Activated naive CD8-positive, alpha-beta T cell treated with anti-CD3 and anti-CD28 coated beads, Interleukin-2, amount 50 U/mL, for 16 hours (primary cell): Measurements from ENCODE around the gene PPP1R12B.

Experiments
- DNase-seq: peaks from one replicate; pipeline ENCODE4 v3.0.0-alpha.2; 2020; ENCODE audit warnings: low read depth, low spot score

The PPP1R12B gene

GRCh38 chr1:202348509-202349205 lies at the start of gene PPP1R12B:
TSS of gene PPP1R12B (plus strand) at chr1:202348699. CDS start at chr1:202348852, 153 bp downstream.
- DNase-seq: peak; percentile 89

GRCh38 chr1:202302166-202302565 lies 46.3 kb upstream of the PPP1R12B start:
- DNase-seq: no peak

DNA sequence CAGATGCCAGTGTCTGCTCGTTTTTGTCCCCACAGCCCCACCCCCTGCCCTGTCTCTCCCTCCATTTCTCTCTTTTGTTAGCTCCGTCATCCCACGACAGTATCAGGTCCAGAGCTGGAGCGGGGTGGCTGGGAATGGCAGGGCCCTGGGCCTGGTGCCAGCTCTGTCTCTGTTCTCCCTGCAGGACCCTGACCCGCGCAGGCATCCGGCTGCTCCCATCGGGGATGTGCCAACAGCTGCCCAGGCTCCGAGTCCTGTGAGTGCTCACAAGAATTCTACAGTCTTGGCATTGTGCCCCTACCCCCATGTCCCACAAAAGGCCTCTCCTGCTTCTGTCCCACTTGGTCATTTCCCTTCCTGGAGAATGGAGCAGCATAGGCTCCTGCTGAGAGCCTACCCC lies 44.1 kb upstream of the PPP1R12B start:
- DNase-seq: no peak

DNA sequence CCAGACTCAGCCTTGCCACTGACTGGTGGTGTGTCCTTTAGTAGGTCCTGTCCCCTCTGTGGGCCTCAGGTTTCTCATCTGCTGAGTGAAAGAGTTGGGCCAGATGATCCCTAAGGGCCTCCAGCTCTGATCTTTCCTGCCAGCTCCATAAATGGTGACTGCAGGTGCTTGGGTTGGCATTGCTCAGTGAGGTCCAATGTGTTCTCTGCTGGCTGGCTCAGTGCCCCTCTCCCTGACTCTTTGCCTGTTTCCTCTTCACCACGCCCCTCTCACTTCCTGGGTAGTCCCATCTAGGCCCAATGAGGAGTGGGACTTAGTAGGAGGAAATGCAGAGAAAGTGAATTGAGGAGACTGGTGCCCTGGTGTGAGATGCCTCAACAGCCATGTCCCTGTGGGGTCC lies 43.3 kb upstream of the PPP1R12B start:
- no peak for DNase-seq

- DNase-seq: no peak
Observed at GRCh38 chr1:202306535-202307345, 41.8 kb upstream of the PPP1R12B start.

- DNase-seq: no peak
Observed at GRCh38 chr1:202310071-202310725, 38.3 kb upstream of the PPP1R12B start.

DNA sequence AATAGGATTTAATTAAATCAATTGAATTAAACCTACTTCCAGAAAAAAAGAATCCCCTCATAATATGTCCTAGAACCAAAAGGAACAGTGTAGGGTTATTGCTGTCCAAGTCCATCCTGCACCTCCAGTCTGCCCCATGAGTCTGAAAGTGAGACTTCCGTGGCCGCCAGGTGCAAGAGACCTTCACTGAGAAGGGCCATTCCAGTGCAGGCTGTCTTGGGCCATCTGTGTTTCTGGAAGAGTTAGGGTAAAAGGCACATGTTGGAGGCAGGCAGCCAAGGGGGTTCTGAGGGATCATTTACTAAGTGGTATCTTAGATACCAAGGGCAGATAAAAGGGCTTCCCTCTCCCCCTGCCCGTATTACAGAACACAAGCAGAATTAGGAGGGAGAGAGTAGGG lies 37.8 kb upstream of the PPP1R12B start:
- no peak for DNase-seq

DNA sequence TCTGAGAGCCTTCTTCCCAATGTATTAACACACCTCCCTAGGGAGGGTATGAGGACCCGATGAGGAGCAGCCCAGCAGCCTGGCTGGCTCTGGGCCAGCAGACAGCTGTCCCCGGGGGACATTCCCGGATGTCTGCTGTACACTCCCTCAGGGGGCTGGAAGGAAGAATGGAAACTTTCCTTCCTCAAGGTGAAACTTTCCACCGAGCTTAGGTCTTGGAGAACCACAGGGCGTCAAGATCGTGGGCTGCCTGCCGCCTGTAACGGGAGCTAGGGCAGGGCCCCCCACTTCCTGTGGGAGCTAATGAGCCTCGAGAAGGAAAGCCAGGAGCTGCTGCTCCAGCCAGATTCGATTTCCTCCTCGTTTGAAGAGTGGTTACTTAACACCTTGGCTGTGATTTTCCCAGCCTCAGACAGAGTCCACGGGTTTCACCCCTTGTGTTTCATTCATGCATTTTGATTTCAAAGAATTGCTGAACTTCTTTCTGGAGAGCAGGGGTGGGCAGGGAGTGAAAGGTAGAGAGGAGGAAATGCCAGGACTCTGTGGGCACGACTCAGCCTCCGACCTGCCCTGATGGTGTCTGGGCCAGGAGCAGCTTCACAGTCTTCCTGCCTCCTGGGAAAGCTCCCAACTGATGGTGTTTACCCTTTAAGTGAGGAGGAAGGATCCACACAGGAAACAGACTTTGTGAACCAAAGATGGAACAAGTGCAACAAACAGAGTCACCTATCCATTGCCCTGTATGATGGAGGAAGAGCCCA lies 36.4 kb upstream of the PPP1R12B start:
- DNase-seq: no peak

DNA sequence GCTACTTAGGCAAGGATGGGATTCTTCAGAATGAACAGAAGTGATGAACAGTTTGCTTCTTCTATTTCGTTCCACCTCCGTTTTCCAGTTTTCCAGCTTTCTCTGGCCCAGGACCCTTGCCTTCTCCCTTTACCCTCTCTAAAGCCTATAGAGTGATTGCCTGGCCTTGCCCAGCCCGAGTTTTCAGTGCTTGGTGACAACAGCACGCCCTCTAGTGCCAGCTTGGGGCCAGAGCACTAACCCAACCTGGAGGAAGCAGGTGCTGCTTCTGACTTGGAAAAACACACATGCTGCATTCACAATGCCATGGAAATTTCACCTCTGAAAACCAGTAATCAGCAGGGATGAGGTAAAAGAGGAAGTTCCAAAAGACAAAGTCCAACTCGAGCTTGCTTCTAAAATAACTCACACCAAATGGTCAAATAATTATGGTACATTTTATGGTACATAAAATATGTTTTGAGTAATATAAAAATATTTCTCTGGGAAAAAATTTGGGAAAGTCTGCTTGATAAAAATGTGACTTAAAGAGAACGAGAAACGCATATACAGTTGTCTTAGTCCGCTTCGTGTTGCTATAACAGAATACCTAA lies 32.8 kb upstream of the PPP1R12B start:
- peak; percentile 45 for DNase-seq

DNA sequence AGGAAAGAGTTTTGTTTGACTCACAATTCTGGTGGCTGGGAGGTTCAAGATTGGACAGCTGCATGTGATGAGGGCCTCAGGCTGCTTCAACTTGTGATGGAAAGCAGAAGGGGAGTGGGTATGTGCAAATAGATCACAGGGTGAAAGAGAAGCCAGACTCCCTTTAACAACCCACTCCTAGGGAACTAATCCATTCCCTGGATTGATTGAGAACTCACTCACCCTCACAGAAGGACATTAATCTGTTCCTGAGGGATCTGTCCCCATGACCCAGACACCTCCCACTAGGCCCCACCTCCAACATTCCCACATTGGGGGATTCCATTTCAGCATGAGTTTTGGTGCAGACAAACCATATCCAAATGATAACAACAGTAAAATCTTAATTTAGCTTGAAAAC lies 32.3 kb upstream of the PPP1R12B start:
- DNase-seq: no peak

DNA sequence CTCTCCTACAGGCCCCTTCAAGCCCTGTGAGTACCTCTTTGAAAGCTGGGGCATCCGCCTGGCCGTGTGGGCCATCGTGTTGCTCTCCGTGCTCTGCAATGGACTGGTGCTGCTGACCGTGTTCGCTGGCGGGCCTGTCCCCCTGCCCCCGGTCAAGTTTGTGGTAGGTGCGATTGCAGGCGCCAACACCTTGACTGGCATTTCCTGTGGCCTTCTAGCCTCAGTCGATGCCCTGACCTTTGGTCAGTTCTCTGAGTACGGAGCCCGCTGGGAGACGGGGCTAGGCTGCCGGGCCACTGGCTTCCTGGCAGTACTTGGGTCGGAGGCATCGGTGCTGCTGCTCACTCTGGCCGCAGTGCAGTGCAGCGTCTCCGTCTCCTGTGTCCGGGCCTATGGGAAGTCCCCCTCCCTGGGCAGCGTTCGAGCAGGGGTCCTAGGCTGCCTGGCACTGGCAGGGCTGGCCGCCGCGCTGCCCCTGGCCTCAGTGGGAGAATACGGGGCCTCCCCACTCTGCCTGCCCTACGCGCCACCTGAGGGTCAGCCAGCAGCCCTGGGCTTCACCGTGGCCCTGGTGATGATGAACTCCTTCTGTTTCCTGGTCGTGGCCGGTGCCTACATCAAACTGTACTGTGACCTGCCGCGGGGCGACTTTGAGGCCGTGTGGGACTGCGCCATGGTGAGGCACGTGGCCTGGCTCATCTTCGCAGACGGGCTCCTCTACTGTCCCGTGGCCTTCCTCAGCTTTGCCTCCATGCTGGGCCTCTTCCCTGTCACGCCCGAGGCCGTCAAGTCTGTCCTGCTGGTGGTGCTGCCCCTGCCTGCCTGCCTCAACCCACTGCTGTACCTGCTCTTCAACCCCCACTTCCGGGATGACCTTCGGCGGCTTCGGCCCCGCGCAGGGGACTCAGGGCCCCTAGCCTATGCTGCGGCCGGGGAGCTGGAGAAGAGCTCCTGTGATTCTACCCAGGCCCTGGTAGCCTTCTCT lies 30.3 kb upstream of the PPP1R12B start:
- DNase-seq: no peak

DNA sequence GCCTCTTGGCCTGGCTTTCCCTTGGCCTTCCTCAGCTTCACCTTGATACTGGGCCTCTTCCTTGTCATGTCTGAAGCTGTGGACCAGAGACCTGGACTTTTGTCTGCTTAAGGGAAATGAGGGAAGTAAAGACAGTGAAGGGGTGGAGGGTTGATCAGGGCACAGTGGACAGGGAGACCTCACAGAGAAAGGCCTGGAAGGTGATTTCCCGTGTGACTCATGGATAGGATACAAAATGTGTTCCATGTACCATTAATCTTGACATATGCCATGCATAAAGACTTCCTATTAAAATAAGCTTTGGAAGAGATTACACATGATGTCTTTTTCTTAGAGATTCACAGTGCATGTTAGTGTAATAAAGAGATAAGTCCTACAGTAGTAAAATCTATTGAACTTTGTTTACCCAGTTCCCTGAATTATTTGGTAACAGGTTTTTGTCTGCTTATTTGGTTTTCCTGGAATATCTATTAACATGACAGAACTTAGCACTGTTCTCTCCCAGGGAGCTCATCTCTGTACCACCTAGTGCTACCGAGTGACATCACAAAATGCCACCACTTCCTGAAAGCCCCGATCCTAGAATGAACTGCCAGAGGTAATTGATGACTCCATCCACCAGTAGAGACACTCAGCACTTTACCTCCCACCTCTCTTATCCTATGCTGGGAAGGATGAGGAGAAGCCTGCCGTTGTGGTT lies 29.0 kb upstream of the PPP1R12B start:
- no peak for DNase-seq

GRCh38 chr1:202320081-202320405 lies 28.5 kb upstream of the PPP1R12B start:
- no peak for DNase-seq

DNA sequence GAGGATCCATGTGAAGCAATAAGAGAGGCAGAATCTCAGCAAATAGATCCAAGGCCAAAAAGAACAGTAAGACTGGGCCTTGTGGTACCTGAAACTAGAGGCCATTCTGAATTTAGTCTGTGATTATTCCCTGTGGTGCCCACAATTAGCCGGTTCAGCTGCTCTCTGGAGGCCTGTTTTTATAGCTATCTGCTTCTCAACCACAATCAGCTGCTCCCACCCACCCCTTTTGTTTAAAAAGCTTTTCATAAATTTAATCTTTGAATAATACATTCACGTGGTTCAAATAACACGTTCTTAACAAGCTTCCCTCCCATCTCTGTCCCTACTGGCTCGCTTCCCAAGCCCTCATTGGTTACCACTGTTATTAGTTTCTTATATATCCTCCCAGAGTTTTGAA lies 24.8 kb upstream of the PPP1R12B start:
- DNase-seq: no peak

- no peak for DNase-seq
Observed at GRCh38 chr1:202324646-202325045, 23.9 kb upstream of the PPP1R12B start.

DNA sequence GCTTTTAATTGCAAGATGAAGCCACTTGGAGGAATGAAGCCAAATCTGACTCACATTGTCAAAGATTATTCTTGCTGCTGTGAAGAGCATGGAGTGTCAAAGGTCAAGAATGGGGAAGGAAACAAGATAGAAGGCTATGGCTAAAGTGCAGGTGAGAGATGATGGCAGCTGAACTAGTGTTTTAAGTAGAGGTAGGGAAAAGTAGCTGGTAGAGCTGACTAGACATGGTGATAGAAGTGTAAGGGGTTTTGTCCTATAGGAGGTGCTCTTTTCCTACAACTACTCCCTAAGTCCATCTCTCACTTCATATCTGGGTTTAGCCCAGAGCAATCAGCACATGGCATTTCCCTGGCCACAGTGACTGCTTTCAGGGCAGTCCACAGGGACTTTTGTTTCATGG lies 18.6 kb upstream of the PPP1R12B start:
- no peak for DNase-seq

DNA sequence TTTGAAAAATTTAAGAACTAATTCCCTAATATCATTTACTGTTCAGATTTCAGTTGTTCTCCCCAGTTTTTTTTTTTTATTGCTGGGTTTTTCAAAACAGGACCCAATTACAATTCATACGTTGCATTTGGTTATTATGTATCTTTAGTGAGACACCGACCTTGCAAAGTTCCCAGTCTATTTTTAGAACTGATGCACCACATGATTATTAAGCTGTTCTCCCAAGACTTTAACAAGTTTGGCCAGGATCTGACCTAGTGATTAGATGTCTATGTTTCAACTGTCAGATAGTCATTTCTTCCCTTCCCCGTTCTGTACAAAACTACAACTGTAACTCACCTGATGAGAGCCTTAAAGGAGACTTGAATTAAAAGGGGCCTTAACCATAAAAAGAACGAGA lies 14.6 kb upstream of the PPP1R12B start:
- DNase-seq: no peak

DNA sequence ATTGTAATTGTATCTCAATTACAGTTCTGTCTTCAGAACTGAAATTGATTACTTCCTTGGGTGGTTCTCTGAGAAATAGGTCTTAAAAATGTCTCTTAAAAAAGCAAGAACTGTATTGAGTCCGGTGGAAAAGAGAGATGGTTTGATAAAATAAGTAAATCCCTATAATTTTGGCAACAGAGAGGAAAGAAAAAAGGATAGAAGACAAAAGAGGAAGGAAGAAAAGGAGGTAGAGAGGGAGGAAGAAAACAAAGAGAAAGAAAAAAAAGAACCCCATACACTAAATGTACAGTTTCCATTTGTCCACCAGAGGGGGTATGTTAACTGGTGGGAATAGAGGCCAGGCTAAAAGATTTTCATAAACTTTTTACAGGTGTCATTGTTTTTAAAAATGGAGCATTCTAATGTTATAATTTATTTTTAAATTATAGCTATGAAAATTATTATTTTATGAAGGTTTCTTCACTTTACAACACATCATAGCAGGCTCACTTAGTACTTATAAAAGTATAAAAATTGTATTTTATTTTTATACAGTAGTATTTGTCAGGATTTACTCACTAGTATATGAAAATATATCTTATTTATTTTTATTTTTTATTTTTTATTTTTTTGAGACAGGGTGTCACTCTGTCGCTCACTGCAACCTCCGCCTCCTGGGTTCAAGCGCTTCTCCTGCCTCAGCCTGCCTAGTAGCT lies 4.7 kb upstream of the PPP1R12B start:
- no peak for DNase-seq

GRCh38 chr1:202348005-202348508 lies 442 bp upstream of the PPP1R12B start:
- no peak for DNase-seq
